Measurements from ENCODE around the gene CTSC.

- TF ChIP-seq FOXA1 (IDR thresholded peaks at IDR 0.05) (no peak), PKNOX1 (IDR thresholded peaks at IDR 0.05) (no peak), SP1 (IDR thresholded peaks at IDR 0.05) (no peak), FOXM1 (IDR thresholded peaks at IDR 0.05; ENCODE audit: borderline replicate concordance) (no peak), ZNF384 (IDR thresholded peaks at IDR 0.05) (no peak), ARNT (IDR thresholded peaks at IDR 0.05) (no peak), NFRKB (IDR thresholded peaks at IDR 0.05) (no peak)
These were observed 11.4 kb downstream of the CTSC start for GRCh38 chr11:88326099-88326498.
